Measurements from ENCODE around the gene ZC3H18.

GRCh38 chr16:88561485-88562359 lies 8.5 kb upstream of the ZC3H18 start:
- peak; percentile 49 for TF ChIP-seq CTCF (conservative IDR thresholded peaks at IDR 0.05; ENCODE audit: low read depth, low read length)
- no peak for TF ChIP-seq EZH2 (IDR thresholded peaks at IDR 0.05; ENCODE audit: low read length, unreplicated experiment)
- TF ChIP-seq EZH2phosphoT487 (IDR thresholded peaks at IDR 0.05; ENCODE audit: borderline replicate concordance, low read length) = no peak
